ENCODE data around the gene PAN3. TPM values are rescaled to one million over a fixed set of nuclear protein-coding genes. Genes with fewer than 3 reads are reported as not detected.

Gene PAN3
- total and polyA plus RNA-seq, 10 donors: 18.4 to 85.8 (median 70.1) TPM

GRCh38 chr13:28106976-28107375 lies 31.4 kb upstream of the PAN3 start:
- H3K27me3 ChIP-seq (replicated peaks in 1 of 7): peaks cover 0 to 21% (median 14%) of the 10 kb centered on the region in 7 donors
- DNase-seq: no peak

GRCh38 chr13:28110414-28110813 lies 27.9 kb upstream of the PAN3 start:
- intact Hi-C loops (cut with DNase I; ENCODE audit: low total_unique reads): no loop called here
- H3K9me3 ChIP-seq: no peaks in the 10 kb centered on the region
- no peak overlapping the region for H3K4me3 ChIP-seq
- peaks cover 0 to 7% (median 0%) of the 10 kb centered on the region in 6 donors for H3K4me1 ChIP-seq
- DNase-seq: no peak
- no peaks in the 10 kb centered on the region for H3K36me3 ChIP-seq
- TF ChIP-seq CTCF (IDR thresholded peaks at IDR 0.05 in 8 of 11, conservative IDR thresholded peaks at IDR 0.05 in 3 of 11) (no peak), POLR2AphosphoS5 (IDR thresholded peaks at IDR 0.05) (no peak), POLR2A (IDR thresholded peaks at IDR 0.05) (no peak)
- no peaks in the 10 kb centered on the region for H3K27me3 ChIP-seq (replicated peaks in 1 of 7)
- WGBS, 5 donors: 78 to 91% (median 85%) methylated on average over 3 of the region's 3 CpGs
- no peak overlapping the region for H3K27ac ChIP-seq

More at GRCh38 chr13:28106976-28107375, 31.4 kb upstream of the PAN3 start:
- TF ChIP-seq POLR2AphosphoS5 (IDR thresholded peaks at IDR 0.05) (no peak), POLR2A (IDR thresholded peaks at IDR 0.05) (no peak), CTCF (IDR thresholded peaks at IDR 0.05 in 8 of 11, conservative IDR thresholded peaks at IDR 0.05 in 3 of 11) (no peak)
- Histone ChIP-seq H3K4me1 (peaks cover 0 to 7% (median 0%) of the 10 kb centered on the region in 6 donors), H3K36me3 (no peaks in the 10 kb centered on the region), H3K27ac (no peak overlapping the region), H3K9me3 (no peaks in the 10 kb centered on the region), H3K4me3 (no peak overlapping the region)
- intact Hi-C loops (cut with DNase I; ENCODE audit: low total_unique reads): no loop called here
- 33 to 62% (median 56%) methylated on average over 1 of the region's 1 CpG for WGBS, 5 donors

GRCh38 chr13:28116736-28117135 lies 21.6 kb upstream of the PAN3 start:
- WGBS, 5 donors: 83 to 100% (median 85%) methylated on average over 1 of the region's 1 CpG

More at GRCh38 chr13:28116736-28117135, 21.6 kb upstream of the PAN3 start:
- Histone ChIP-seq H3K36me3 (no peaks in the 10 kb centered on the region), H3K27ac (no peak overlapping the region), H3K27me3 (replicated peaks in 1 of 7) (peaks cover 0 to 7% (median 0%) of the 10 kb centered on the region in 7 donors), H3K4me3 (no peak overlapping the region), H3K4me1 (no peaks in the 10 kb centered on the region), H3K9me3 (no peaks in the 10 kb centered on the region)
- no peak for DNase-seq
- intact Hi-C loops (cut with DNase I; ENCODE audit: low total_unique reads): no loop called here
- no peak for TF ChIP-seq POLR2AphosphoS5 (IDR thresholded peaks at IDR 0.05)
- no peak for TF ChIP-seq POLR2A (IDR thresholded peaks at IDR 0.05)
- TF ChIP-seq CTCF (IDR thresholded peaks at IDR 0.05 in 8 of 11, conservative IDR thresholded peaks at IDR 0.05 in 3 of 11): no peak
